Liver (tissue), 9 donors: ENCODE results near the gene PIAS4. TPM values are rescaled to one million over a fixed set of nuclear protein-coding genes. Genes with fewer than 3 reads are reported as not detected.

Experiments
- DNase-seq: peaks from one replicate; pipeline ENCODE4 v3.0.0-alpha.2; 2017; ENCODE audit warnings: low spot score
- H3K27ac ChIP-seq, 2 donors: one replicate each; pipeline ENCODE4 v1.7.0; 2013; ENCODE audit warnings: inconsistent platforms in 2 of 2, low read length in 2 of 2, control low read depth in 1 of 2, low read depth in 1 of 2, mild to moderate bottlenecking in 1 of 2
- H3K27me3 ChIP-seq, 4 donors: one replicate each; pipeline versions ENCODE4 v1.6.1 to v1.7.0; 2013; ENCODE audit warnings: low read length in 3 of 4, inconsistent platforms in 1 of 4, mild to moderate bottlenecking in 1 of 4, moderate library complexity in 1 of 4; ENCODE audit not compliant: control insufficient read depth in 4 of 4, insufficient read depth in 4 of 4
- H3K36me3 ChIP-seq, 4 donors: one replicate each; pipeline versions ENCODE4 v1.6.1 to v1.7.0; 2013; ENCODE audit warnings: low read length in 3 of 4, mild to moderate bottlenecking in 3 of 4, low read depth in 1 of 4, moderate library complexity in 1 of 4; ENCODE audit not compliant: control insufficient read depth in 4 of 4, insufficient read depth in 3 of 4
- H3K4me1 ChIP-seq, 4 donors: one replicate each; pipeline versions ENCODE4 v1.6.1 to v1.7.0; 2013; ENCODE audit warnings: low read length in 3 of 4, mild to moderate bottlenecking in 3 of 4, moderate library complexity in 1 of 4; ENCODE audit not compliant: control insufficient read depth in 4 of 4, insufficient read depth in 4 of 4
- H3K4me3 ChIP-seq, 3 donors: one replicate each; pipeline versions ENCODE4 v1.6.1 to v1.7.0; 2013; ENCODE audit warnings: low read length in 3 of 3, control low read depth in 1 of 3, low read depth in 1 of 3, mild to moderate bottlenecking in 1 of 3
- H3K9ac ChIP-seq, 2 donors: one replicate each; pipeline ENCODE4 v1.7.0; 2013; ENCODE audit warnings: low read length in 2 of 2, mild to moderate bottlenecking in 2 of 2, moderate library complexity in 2 of 2, control low read depth in 1 of 2, low read depth in 1 of 2
- H3K9me3 ChIP-seq, 4 donors: one replicate each; pipeline versions ENCODE4 v1.6.1 to v1.7.0; 2013; ENCODE audit warnings: low read length in 3 of 4; ENCODE audit not compliant: control insufficient read depth in 4 of 4
- CTCF ChIP-seq: fragments of 150-350 bp; IDR thresholded peaks from 2 replicates; pipeline ENCODE4 v1.5.1; 2017; ENCODE audit warnings: improper control_type of control experiment, low read depth, low read length; ENCODE audit not compliant: missing input control
- FOXA1 ChIP-seq: IDR thresholded peaks from 2 replicates; pipeline ENCODE4 v1.6.1; 2016; ENCODE audit warnings: antibody characterized with exemption
- GABPA ChIP-seq, 2 donors: IDR thresholded peaks in 1 of 2; conservative IDR thresholded peaks in 1 of 2; 2 replicates each; pipeline ENCODE4 v1.6.1; 2016; ENCODE audit warnings: antibody characterized with exemption in 2 of 2, mild to moderate bottlenecking in 1 of 2, moderate library complexity in 1 of 2
- HNF4G ChIP-seq: IDR thresholded peaks from 2 replicates; pipeline ENCODE4 v1.6.1; 2016; ENCODE audit warnings: antibody characterized with exemption
- JUND ChIP-seq, 2 donors: IDR thresholded peaks; 2 replicates each; pipeline ENCODE4 v1.6.1; 2016; ENCODE audit warnings: antibody characterized with exemption in 2 of 2
- NR2F2 ChIP-seq: IDR thresholded peaks from 2 replicates; pipeline ENCODE4 v1.6.1; 2016; ENCODE audit warnings: antibody characterized with exemption
- RAD21 ChIP-seq, 2 donors: IDR thresholded peaks; 2 replicates each; pipeline ENCODE4 v1.6.1; 2016; ENCODE audit warnings: antibody characterized with exemption in 2 of 2, mild to moderate bottlenecking in 2 of 2
- RXRA ChIP-seq, 2 donors: IDR thresholded peaks; 2 replicates each; pipeline ENCODE4 v1.6.1; 2017 to 2018; ENCODE audit warnings: antibody characterized with exemption in 2 of 2, mild to moderate bottlenecking in 1 of 2
- YY1 ChIP-seq: IDR thresholded peaks from 2 replicates; pipeline ENCODE4 v1.6.1; 2016; ENCODE audit warnings: antibody characterized with exemption, mild to moderate bottlenecking
- WGBS: extraction: QIAGEN DNeasy Blood & Tissue Kit; methylation state at CpG from one replicate; pipeline ENCODE4 v1.1.7; 2013; 5-methylcytosine and 5-hydroxymethylcytosine counted together
- polyA plus RNA-seq, 2 donors: library from polyadenylated mRNA; stranded (reverse) in 1 of 2; unstranded in 1 of 2; fragments of 200-250 nt in 1 of 2; fragments of >200 nt in 1 of 2; fragmentation: Nextera tagmentation in 1 of 2; extraction: Ambion mirVana in 1 of 2; gene quantifications; one replicate each; pipeline versions ENCODE4 v1.2.1 to v1.2.3, GENCODE V29; 2013 to 2015
- total RNA-seq, 2 donors: library from RNA; depleted of rRNA; stranded (reverse); fragments of >200 nt; gene quantifications; one replicate each; pipeline ENCODE4 v1.2.3, GENCODE V29; 2014
- TF ChIP-seq, protein P1 (sequence below): IDR thresholded peaks from 2 replicates; pipeline ENCODE4 v1.6.1; 2016; ENCODE audit warnings: antibody characterized with exemption
- donor health status: healthy.
- donor health status: healthy.
- donor health status: healthy.
- donor health status: healthy.
- donor health status: healthy.

Gene PIAS4, protein sequence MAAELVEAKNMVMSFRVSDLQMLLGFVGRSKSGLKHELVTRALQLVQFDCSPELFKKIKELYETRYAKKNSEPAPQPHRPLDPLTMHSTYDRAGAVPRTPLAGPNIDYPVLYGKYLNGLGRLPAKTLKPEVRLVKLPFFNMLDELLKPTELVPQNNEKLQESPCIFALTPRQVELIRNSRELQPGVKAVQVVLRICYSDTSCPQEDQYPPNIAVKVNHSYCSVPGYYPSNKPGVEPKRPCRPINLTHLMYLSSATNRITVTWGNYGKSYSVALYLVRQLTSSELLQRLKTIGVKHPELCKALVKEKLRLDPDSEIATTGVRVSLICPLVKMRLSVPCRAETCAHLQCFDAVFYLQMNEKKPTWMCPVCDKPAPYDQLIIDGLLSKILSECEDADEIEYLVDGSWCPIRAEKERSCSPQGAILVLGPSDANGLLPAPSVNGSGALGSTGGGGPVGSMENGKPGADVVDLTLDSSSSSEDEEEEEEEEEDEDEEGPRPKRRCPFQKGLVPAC
- total RNA-seq = 10 to 100 TPM; 10.8 to 14.1 TPM
- polyA plus RNA-seq = 10 to 100 TPM in 1 of 2 donors, 1 to 10 TPM in 1; 5.6 to 10.4 TPM

DNA sequence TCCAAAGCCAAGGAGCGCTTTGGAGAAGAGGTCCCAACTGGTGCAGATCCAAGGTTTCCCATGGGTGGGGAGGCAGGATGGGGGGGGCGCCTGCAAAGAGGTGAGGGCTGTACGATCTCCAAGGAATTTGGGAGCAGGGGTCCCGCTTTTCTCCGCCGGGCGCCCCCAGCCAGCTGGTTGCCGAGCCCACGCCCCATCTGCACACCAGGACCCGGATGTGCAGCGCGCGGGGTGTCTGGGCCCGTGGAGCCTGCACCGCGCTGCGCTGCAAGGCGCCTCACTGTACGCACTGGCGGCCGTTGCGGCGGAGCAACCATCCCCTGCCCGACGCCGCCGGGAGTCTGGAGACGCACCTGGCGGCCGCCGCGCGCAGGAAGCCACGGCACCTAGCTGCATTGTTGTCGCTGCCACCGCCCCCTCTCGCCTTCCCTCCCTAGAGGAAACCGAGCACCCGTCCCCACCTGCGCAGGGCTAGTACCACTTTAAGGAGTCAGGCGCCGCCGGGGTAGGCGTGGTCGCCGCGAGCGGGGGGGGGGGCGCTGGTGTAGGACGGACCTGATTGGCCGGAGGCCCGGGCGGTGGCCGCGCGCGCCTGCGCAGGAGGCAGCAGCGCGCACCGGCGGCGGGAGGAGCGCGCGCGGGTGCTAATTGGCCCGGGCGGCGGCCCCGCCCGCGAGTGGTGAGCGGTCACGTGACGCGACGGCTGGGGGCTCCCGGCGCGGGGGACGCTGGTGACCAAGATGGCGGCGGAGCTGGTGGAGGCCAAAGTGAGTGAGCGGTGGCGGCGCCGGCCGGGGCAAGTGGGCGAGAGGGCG, at the start of gene PIAS4:
PIAS4 (plus strand) TSS at position 716 of the 815 bp plus-strand sequence; CDS start at position 741, 25 bp downstream.
- Histone ChIP-seq H3K9ac (peak within 1 kb of the TSS; percentile 73 to 75), H3K4me3 (peak within 1 kb of the TSS; percentile 73 to 99 (median 95)), H3K36me3 (no peaks in the 10 kb centered on the region), H3K27me3 (no peaks in the 10 kb centered on the region), H3K27ac (peak within 1 kb of the TSS; percentile 79 to 82), H3K4me1 (peaks cover 22 to 48% (median 40%) of the 10 kb centered on the region in 4 donors), H3K9me3 (no peaks in the 10 kb centered on the region)
- TF ChIP-seq FOXA1 (no peak), JUND (IDR thresholded peaks at IDR 0.05) (no peak), HNF4G (no peak), YY1 (peak; percentile 68), GABPA (IDR thresholded peaks at IDR 0.05 in 1 of 2, conservative IDR thresholded peaks at IDR 0.05 in 1 of 2) (peak in 1 of 2 donors; percentile 10), NR2F2 (no peak), RXRA (IDR thresholded peaks at IDR 0.05) (no peak), CTCF (no peak)
- TF ChIP-seq, protein P1, sequence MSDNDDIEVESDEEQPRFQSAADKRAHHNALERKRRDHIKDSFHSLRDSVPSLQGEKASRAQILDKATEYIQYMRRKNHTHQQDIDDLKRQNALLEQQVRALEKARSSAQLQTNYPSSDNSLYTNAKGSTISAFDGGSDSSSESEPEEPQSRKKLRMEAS = no peak
- WGBS = under 1% methylated on average over 91 of the region's 91 CpGs
- DNase-seq = peak; percentile 97

DNA sequence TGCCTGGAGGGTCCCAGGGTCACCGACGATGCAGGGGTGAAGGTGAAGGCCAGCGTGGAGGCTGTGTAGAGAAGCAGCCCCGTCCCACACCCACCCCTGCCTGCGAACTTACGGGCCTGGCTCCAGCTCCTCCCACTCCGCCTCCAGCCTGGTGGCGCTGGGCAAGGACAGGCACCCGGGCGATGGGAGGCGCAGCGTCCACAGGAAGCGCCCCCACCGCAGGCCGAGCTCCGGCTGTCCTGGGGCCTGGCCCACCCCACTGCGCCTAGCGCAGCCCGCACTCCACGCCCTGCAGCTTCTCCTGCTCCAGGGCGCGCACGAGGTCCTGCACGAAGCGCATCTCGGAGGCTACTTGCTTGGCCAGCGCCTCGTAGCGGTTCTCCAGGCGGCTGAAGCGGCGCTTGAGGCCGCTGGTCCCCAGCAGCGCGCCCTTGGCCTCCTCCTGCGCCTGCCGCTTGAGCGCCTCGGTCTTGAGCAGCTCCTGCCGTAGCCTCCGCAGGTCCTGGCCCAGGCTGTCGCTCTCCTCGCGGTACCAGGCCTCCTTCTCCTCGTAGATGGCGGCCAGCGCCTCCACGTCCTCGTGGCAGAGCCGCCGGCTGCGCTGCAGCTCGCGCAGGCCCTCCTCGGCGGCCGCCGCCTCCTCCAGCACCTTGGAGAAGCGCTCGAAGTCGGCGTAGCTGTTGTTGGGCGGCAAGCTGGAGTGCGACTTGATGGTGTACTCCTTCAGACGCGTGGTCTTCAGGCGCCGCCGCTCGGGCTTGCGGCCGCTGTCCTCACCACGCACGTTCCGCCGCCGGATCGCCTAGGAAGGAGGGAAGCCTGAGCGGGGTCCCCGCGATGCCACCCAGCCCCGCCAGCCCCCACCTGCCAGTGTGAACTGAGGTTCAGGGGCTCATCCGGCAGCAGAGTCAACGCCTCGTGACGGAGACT, 48.4 kb upstream of the PIAS4 start:
- Histone ChIP-seq H3K27ac (no peak overlapping the region), H3K9me3 (no peaks in the 10 kb centered on the region), H3K4me3 (no peak overlapping the region), H3K36me3 (peaks cover 6 to 58% (median 39%) of the 10 kb centered on the region in 4 donors), H3K4me1 (no peaks in the 10 kb centered on the region), H3K27me3 (no peaks in the 10 kb centered on the region), H3K9ac (no peak overlapping the region)
- WGBS = 98% methylated on average over 86 of the region's 86 CpGs
- DNase-seq = no peak
- TF ChIP-seq YY1 (no peak), CTCF (no peak), NR2F2 (no peak), HNF4G (no peak), FOXA1 (no peak), RAD21 (IDR thresholded peaks at IDR 0.05) (no peak)
